OCI-LY7 (cell line): ENCODE measurements around the gene CRMP1. TPM values are rescaled to one million over a fixed set of nuclear protein-coding genes. Genes with fewer than 3 reads are reported as not detected.

Experiments
- BruUV-seq: library from RNA; stranded (reverse); fragments of 400-500 nt; replicated peaks from 2 replicates; lab custom pipeline; 2021; lab: Mats Ljungman, UMichigan
- CTCF ChIA-PET: fragments of 300-600 bp; sonication (Branson Sonifier 250); formaldehyde crosslinking; loops from one replicate; lab custom pipeline; 2022; ENCODE audit warnings: antibody characterized with exemption; ENCODE audit not compliant: unreplicated experiment; lab: Charles Lee
- POLR2A ChIA-PET: fragments of 300-600 bp; sonication (Branson Sonifier 250); formaldehyde crosslinking; loops from one replicate; lab custom pipeline; 2022; ENCODE audit warnings: antibody characterized with exemption; lab: Charles Lee
- DNase-seq: peaks from one replicate; pipeline ENCODE4 v3.0.0-alpha.2; 2015; ENCODE audit warnings: low spot score
- H2AFZ ChIP-seq: fragments of 200-600 bp; sonication (generic), shearing (Covaris generic); 2 replicates; pipeline ENCODE4 v1.6.1; 2014; ENCODE audit warnings: mild to moderate bottlenecking, antibody characterized with exemption, low read length, moderate library complexity
- H3K27ac ChIP-seq: fragments of 200-600 bp; sonication (generic); 2 replicates; pipeline ENCODE4 v1.5.1; 2014; ENCODE audit warnings: mixed run types, low read depth, mild to moderate bottlenecking, moderate library complexity, low read length, inconsistent platforms; ENCODE audit not compliant: poor library complexity, severe bottlenecking
- H3K36me3 ChIP-seq: fragments of 200-600 bp; sonication (generic); 2 replicates; pipeline ENCODE4 v1.6.1; 2014; ENCODE audit warnings: mild to moderate bottlenecking, antibody characterized with exemption, low read length, moderate library complexity, mixed read lengths; ENCODE audit not compliant: insufficient read depth
- H3K4me1 ChIP-seq: fragments of 200-600 bp; sonication (generic); 2 replicates; pipeline ENCODE4 v1.5.1; 2014; ENCODE audit warnings: mild to moderate bottlenecking, low read length; ENCODE audit not compliant: insufficient read depth, poor library complexity, severe bottlenecking
- H3K4me2 ChIP-seq: fragments of 200-600 bp; sonication (generic); 2 replicates; pipeline ENCODE4 v1.6.1; 2014; ENCODE audit warnings: mild to moderate bottlenecking, low read length
- H3K4me3 ChIP-seq: fragments of 200-600 bp; sonication (generic); 2 replicates; pipeline ENCODE4 v1.5.1; 2014; ENCODE audit warnings: mild to moderate bottlenecking, low read depth, low read length; ENCODE audit not compliant: poor library complexity, severe bottlenecking
- H3K79me2 ChIP-seq: fragments of 200-600 bp; sonication (generic); 2 replicates; pipeline ENCODE4 v1.6.1; 2016; ENCODE audit warnings: low read depth, mild to moderate bottlenecking, low read length, moderate library complexity, mixed read lengths; ENCODE audit not compliant: insufficient read depth
- H3K9me2 ChIP-seq: fragments of 200-600 bp; sonication (generic); 2 replicates; pipeline ENCODE4 v1.6.1; 2016; ENCODE audit warnings: mild to moderate bottlenecking, low read length, mixed read lengths; ENCODE audit not compliant: insufficient read depth
- H3K9me3 ChIP-seq: fragments of 200-600 bp; sonication (generic); 2 replicates; pipeline ENCODE4 v1.6.1; 2014; ENCODE audit warnings: mild to moderate bottlenecking, mixed run types, low read length, mixed read lengths
- H4K20me1 ChIP-seq: fragments of 200-600 bp; sonication (generic); 2 replicates; pipeline ENCODE4 v1.6.1; 2014; ENCODE audit warnings: mild to moderate bottlenecking, antibody characterized with exemption, low read length, moderate library complexity, mixed read lengths; ENCODE audit not compliant: insufficient read depth
- CTCF ChIP-seq: fragments of 200-600 bp; sonication (generic); conservative IDR thresholded peaks from 2 replicates; pipeline ENCODE4 v1.5.1; 2014; ENCODE audit warnings: mild to moderate bottlenecking, antibody characterized with exemption, low read length, moderate library complexity, mixed read lengths
- EZH2phosphoT487 ChIP-seq: fragments of 200-600 bp; sonication (generic); IDR thresholded peaks from 2 replicates; pipeline ENCODE4 v1.6.1; 2018; ENCODE audit warnings: low read depth, borderline replicate concordance, mild to moderate bottlenecking, mixed run types, antibody characterized with exemption, low read length, moderate library complexity, mixed read lengths
- intact Hi-C: fragments of 100-400 bp; cut with micrococcal nuclease; formaldehyde crosslinking; loops from one replicate; pipeline ENCODE4 v1.10.0; 2022; ENCODE audit not compliant: unreplicated experiment
- total RNA-seq, 2 experiments: library from RNA; depleted of rRNA in 1 of 2; stranded (reverse); fragments of >200 nt in 1 of 2; shearing (Covaris generic) in 1 of 2; gene quantifications; 2 replicates each; pipeline ENCODE4 v1.2.3, GENCODE V29; 2014 to 2022

The CRMP1 gene
- total RNA-seq, 2 experiments from 2014 or later, result not detected

GRCh38 chr4:5789141-5789540, 103.7 kb downstream of the CRMP1 start:
- Histone ChIP-seq H3K4me3 (no peak overlapping the region), H2AFZ (no peak overlapping the region), H4K20me1 (no peaks in the 10 kb centered on the region), H3K9me2 (no peaks in the 10 kb centered on the region), H3K36me3 (no peaks in the 10 kb centered on the region), H3K4me2 (no peak overlapping the region), H3K79me2 (no peaks in the 10 kb centered on the region), H3K27ac (no peak overlapping the region), H3K4me1 (no peaks in the 10 kb centered on the region), H3K9me3 (no peaks in the 10 kb centered on the region)
- intact Hi-C loops, result no loop called here
- BruUV-seq, result no TSS peak
- ChIA-PET CTCF (no interaction called here), POLR2A (no interaction called here)
- TF ChIP-seq EZH2phosphoT487 (no peak), CTCF (no peak)
- no peak for DNase-seq

- POLR2A ChIA-PET, result no interaction called here
- H3K4me1 ChIP-seq, result no peaks in the 10 kb centered on the region
- no peak for DNase-seq
- TF ChIP-seq EZH2phosphoT487 (no peak), CTCF (no peak)
- H3K36me3 ChIP-seq, result no peaks in the 10 kb centered on the region
- no peaks in the 10 kb centered on the region for H3K79me2 ChIP-seq
- H3K4me3 ChIP-seq, result no peak overlapping the region
- no peak overlapping the region for H3K27ac ChIP-seq
- no peaks in the 10 kb centered on the region for H4K20me1 ChIP-seq
- intact Hi-C loops, result no loop called here
- no peak overlapping the region for H3K4me2 ChIP-seq
- no peaks in the 10 kb centered on the region for H3K9me2 ChIP-seq
- no peak overlapping the region for H2AFZ ChIP-seq
- H3K9me3 ChIP-seq, result no peaks in the 10 kb centered on the region
- no TSS peak for BruUV-seq
- CTCF ChIA-PET, result no interaction called here
These were observed 104.7 kb downstream of the CRMP1 start for GRCh38 chr4:5788144-5788543.

GRCh38 chr4:5787311-5787710, 105.6 kb downstream of the CRMP1 start:
- H3K9me3 ChIP-seq, result no peaks in the 10 kb centered on the region
- DNase-seq, result no peak
- H3K79me2 ChIP-seq, result no peaks in the 10 kb centered on the region
- H2AFZ ChIP-seq, result no peak overlapping the region
- intact Hi-C loops, result no loop called here
- TF ChIP-seq EZH2phosphoT487, result no peak
- TF ChIP-seq CTCF, result no peak
- no peak overlapping the region for H3K4me3 ChIP-seq
- no TSS peak for BruUV-seq
- CTCF ChIA-PET, result no interaction called here
- no peaks in the 10 kb centered on the region for H3K36me3 ChIP-seq
- no peak overlapping the region for H3K27ac ChIP-seq
- POLR2A ChIA-PET, result interaction anchor here (0.7 kb wide), 2 partner anchors 15 to 39 kb away, joined by 3 to 5 read pairs; no protein-coding TSS in a partner anchor
- no peaks in the 10 kb centered on the region for H3K9me2 ChIP-seq
- no peaks in the 10 kb centered on the region for H4K20me1 ChIP-seq
- no peak overlapping the region for H3K4me2 ChIP-seq
- H3K4me1 ChIP-seq, result no peaks in the 10 kb centered on the region
